ENCODE measurements around the gene LMAN1L. TPM values are rescaled to one million over a fixed set of nuclear protein-coding genes. Genes with fewer than 3 reads are reported as not detected.

LMAN1L gene
- total RNA-seq, 3 donors from 2014 or later, result 0.15 TPM; not detected in 2

DNA sequence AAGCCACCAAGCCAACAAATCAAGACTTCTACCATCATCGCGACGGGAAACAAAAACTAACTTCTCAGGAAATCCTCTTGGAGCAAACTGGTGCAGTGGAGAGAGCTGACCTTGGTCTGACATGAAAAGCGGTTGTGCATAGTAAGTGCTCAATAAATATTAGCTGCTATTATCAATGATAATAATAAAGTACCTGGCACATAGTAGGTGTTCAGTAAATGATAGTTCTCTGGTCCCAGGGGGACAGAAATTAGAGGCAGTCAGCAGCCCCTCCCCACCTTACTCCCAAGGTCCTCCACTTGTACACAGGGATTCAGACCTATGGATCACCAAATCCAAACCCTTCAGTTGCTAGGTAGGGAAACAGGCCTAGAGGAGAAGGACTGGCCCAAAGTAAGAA lies 36.7 kb upstream of the LMAN1L start:
- H3K36me3 ChIP-seq, result no peaks in the 10 kb centered on the region
- TF ChIP-seq POLR2AphosphoS5 (IDR thresholded peaks at IDR 0.05), result no peak
- TF ChIP-seq CTCF (IDR thresholded peaks at IDR 0.05), result no peak
- no peak for TF ChIP-seq POLR2A (IDR thresholded peaks at IDR 0.05)
- no peaks in the 10 kb centered on the region for H3K27me3 ChIP-seq
- intact Hi-C loops (cut with DNase I; ENCODE audit: low total_unique reads), result loop anchor here (10.0 kb wide), 1 partner anchor 179 kb away; the partner anchor contains the start of gene RPP25
- no peak overlapping the region for H3K4me3 ChIP-seq
- H3K9me3 ChIP-seq, result no peaks in the 10 kb centered on the region
- no peak for DNase-seq (ENCODE audit: low spot score in 2 of 2)
- H3K27ac ChIP-seq, result no peak overlapping the region
- peaks cover 0 to 5% of the 10 kb centered on the region in 2 donors for H3K4me1 ChIP-seq

- DNase-seq (ENCODE audit: low spot score in 2 of 2), result no peak
- no peaks in the 10 kb centered on the region for H3K27me3 ChIP-seq
- TF ChIP-seq POLR2A (IDR thresholded peaks at IDR 0.05) (no peak), POLR2AphosphoS5 (IDR thresholded peaks at IDR 0.05) (no peak)
- H3K4me3 ChIP-seq, result no peak overlapping the region
- intact Hi-C loops (cut with DNase I; ENCODE audit: low total_unique reads), result loop anchor here (10.0 kb wide), 1 partner anchor 178 kb away; the partner anchor contains the start of gene RPP25
- peaks cover 0 to 13% of the 10 kb centered on the region in 2 donors for H3K4me1 ChIP-seq
- H3K9me3 ChIP-seq, result no peaks in the 10 kb centered on the region
- H3K36me3 ChIP-seq, result no peaks in the 10 kb centered on the region
- peak overlapping the region in 1 of 2 donors; percentile 58 for H3K27ac ChIP-seq
Measured at GRCh38 chr15:74776821-74777768, 35.5 kb upstream of the LMAN1L start.

- Histone ChIP-seq H3K27me3 (no peaks in the 10 kb centered on the region), H3K27ac (peak overlapping the region in 1 of 2 donors; percentile 58), H3K9me3 (no peaks in the 10 kb centered on the region), H3K36me3 (no peaks in the 10 kb centered on the region), H3K4me3 (no peak overlapping the region), H3K4me1 (peaks cover 1 to 14% of the 10 kb centered on the region in 2 donors)
- no peak for DNase-seq (ENCODE audit: low spot score in 2 of 2)
- intact Hi-C loops (cut with DNase I; ENCODE audit: low total_unique reads), result loop anchor here (10.0 kb wide), 1 partner anchor 177 kb away; the partner anchor contains the start of gene RPP25
- TF ChIP-seq POLR2A (IDR thresholded peaks at IDR 0.05) (no peak), CTCF (IDR thresholded peaks at IDR 0.05) (no peak), POLR2AphosphoS5 (IDR thresholded peaks at IDR 0.05) (no peak)
Measured at GRCh38 chr15:74777769-74778598, 34.7 kb upstream of the LMAN1L start.

DNA sequence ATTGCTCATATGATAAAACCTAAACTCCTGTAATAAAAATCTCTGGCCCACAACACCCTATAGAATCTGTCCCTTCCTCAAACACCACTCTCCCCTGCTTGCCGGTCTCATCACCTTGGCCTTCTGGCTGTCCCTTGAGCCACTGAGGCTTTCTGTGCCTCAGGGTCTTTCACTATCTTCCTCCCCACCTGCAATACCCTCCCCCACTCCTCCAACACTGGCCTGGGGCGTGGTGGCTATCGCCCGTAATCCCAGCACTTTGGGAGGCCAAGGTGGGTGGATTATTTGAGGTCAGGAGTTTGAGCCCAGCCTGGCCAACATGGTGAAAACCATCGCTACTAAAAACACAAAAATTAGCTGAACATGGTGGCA lies 34.0 kb upstream of the LMAN1L start:
- Histone ChIP-seq H3K27me3 (no peaks in the 10 kb centered on the region), H3K27ac (no peak overlapping the region), H3K36me3 (no peaks in the 10 kb centered on the region), H3K4me1 (peaks cover 7 to 20% of the 10 kb centered on the region in 2 donors), H3K9me3 (no peaks in the 10 kb centered on the region), H3K4me3 (no peak overlapping the region)
- intact Hi-C loops (cut with DNase I; ENCODE audit: low total_unique reads), result loop anchor here (10.0 kb wide), 1 partner anchor 176 kb away; the partner anchor contains the start of gene RPP25
- no peak for DNase-seq (ENCODE audit: low spot score in 2 of 2)
- TF ChIP-seq POLR2A (IDR thresholded peaks at IDR 0.05) (no peak), CTCF (IDR thresholded peaks at IDR 0.05) (no peak), POLR2AphosphoS5 (IDR thresholded peaks at IDR 0.05) (no peak)

- no peaks in the 10 kb centered on the region for H3K9me3 ChIP-seq
- H3K27ac ChIP-seq, result no peak overlapping the region
- H3K27me3 ChIP-seq, result no peaks in the 10 kb centered on the region
- TF ChIP-seq POLR2A (IDR thresholded peaks at IDR 0.05) (no peak), CTCF (IDR thresholded peaks at IDR 0.05) (no peak), POLR2AphosphoS5 (IDR thresholded peaks at IDR 0.05) (no peak)
- intact Hi-C loops (cut with DNase I; ENCODE audit: low total_unique reads), result loop anchor here (10.0 kb wide), 1 partner anchor 176 kb away; the partner anchor contains the start of gene RPP25
- H3K4me3 ChIP-seq, result no peak overlapping the region
- peaks cover 7 to 27% of the 10 kb centered on the region in 2 donors for H3K4me1 ChIP-seq
- no peak for DNase-seq (ENCODE audit: low spot score in 2 of 2)
- no peaks in the 10 kb centered on the region for H3K36me3 ChIP-seq
Measured at GRCh38 chr15:74779162-74779648, 33.4 kb upstream of the LMAN1L start.

All from breast epithelium (tissue), 4 donors.